ENCODE results near the gene LRP3. TPM values are rescaled to one million over a fixed set of nuclear protein-coding genes. Genes with fewer than 3 reads are reported as not detected.
A peak's percentile ranks its signal among the peaks of the same experiment; 100 is the strongest.

The LRP3 gene
- total RNA-seq, 2 experiments from 2014 or later, result 0.37 TPM

- DNase-seq (no peak), ATAC-seq (peak; percentile 30)
- H3K27me3 Mint-ChIP-seq, result peaks cover 39% of the 10 kb centered on the region
- peak overlapping the region; percentile 23 for H3K4me3 Mint-ChIP-seq
- H3K4me1 Mint-ChIP-seq, result peaks cover 3% of the 10 kb centered on the region
- H3K27ac Mint-ChIP-seq, result no peak overlapping the region
- no peaks in the 10 kb centered on the region for H3K9me3 Mint-ChIP-seq (ENCODE audit: low read depth)
- CTCF ChIA-PET, result interaction anchor here (0.5 to 1.7 kb wide), 4 partner anchors 11 to 40 kb away, joined by 3 to 5 read pairs (median 4); no protein-coding TSS in a partner anchor
- POLR2A ChIA-PET, result no interaction called here
- no peaks in the 10 kb centered on the region for H3K36me3 Mint-ChIP-seq (ENCODE audit: low read depth)
- intact Hi-C loops (cut with DNase I, micrococcal nuclease), result no loop called here
Observed at GRCh38 chr19:33194886-33195644, 935 bp downstream of the LRP3 start.

GRCh38 chr19:33195645-33196347 lies 1.7 kb downstream of the LRP3 start:
- H3K4me1 Mint-ChIP-seq, result peaks cover 3% of the 10 kb centered on the region
- ChIA-PET CTCF (interaction anchor here (0.5 to 1.8 kb wide), 6 partner anchors 11 to 40 kb away, joined by 3 to 5 read pairs (median 4); no protein-coding TSS in a partner anchor), POLR2A (no interaction called here)
- no peak for DNase-seq
- no peak overlapping the region for H3K4me3 Mint-ChIP-seq
- H3K9me3 Mint-ChIP-seq (ENCODE audit: low read depth), result no peaks in the 10 kb centered on the region
- no peaks in the 10 kb centered on the region for H3K36me3 Mint-ChIP-seq (ENCODE audit: low read depth)
- intact Hi-C loops (cut with DNase I, micrococcal nuclease), result no loop called here
- peaks cover 34% of the 10 kb centered on the region for H3K27me3 Mint-ChIP-seq
- ATAC-seq, result no peak
- H3K27ac Mint-ChIP-seq, result no peak overlapping the region

- intact Hi-C loops (cut with DNase I, micrococcal nuclease), result no loop called here
- DNase-seq (no peak), ATAC-seq (no peak)
- ChIA-PET POLR2A (no interaction called here), CTCF (interaction anchor here (0.5 to 1.8 kb wide), 5 partner anchors 12 to 1394 kb away, joined by 3 to 5 read pairs (median 3); no protein-coding TSS in a partner anchor)
- Mint-ChIP-seq H3K4me3 (no peak overlapping the region), H3K27ac (no peak overlapping the region), H3K9me3 (ENCODE audit: low read depth) (no peaks in the 10 kb centered on the region), H3K36me3 (ENCODE audit: low read depth) (no peaks in the 10 kb centered on the region), H3K4me1 (peaks cover 3% of the 10 kb centered on the region), H3K27me3 (peaks cover 31% of the 10 kb centered on the region)
Observed at GRCh38 chr19:33196446-33197193, 2.5 kb downstream of the LRP3 start.

GRCh38 chr19:33197591-33198000 lies 3.5 kb downstream of the LRP3 start:
- no peak overlapping the region for H3K27ac Mint-ChIP-seq
- peaks cover 3% of the 10 kb centered on the region for H3K4me1 Mint-ChIP-seq
- intact Hi-C loops (cut with DNase I, micrococcal nuclease), result no loop called here
- DNase-seq (no peak), ATAC-seq (no peak)
- no peaks in the 10 kb centered on the region for H3K36me3 Mint-ChIP-seq (ENCODE audit: low read depth)
- ChIA-PET CTCF (interaction anchor here (0.7 to 1.8 kb wide), 3 partner anchors 13 to 306 kb away, joined by 3 to 4 read pairs (median 3); no protein-coding TSS in a partner anchor), POLR2A (no interaction called here)
- no peaks in the 10 kb centered on the region for H3K9me3 Mint-ChIP-seq (ENCODE audit: low read depth)
- H3K4me3 Mint-ChIP-seq, result no peak overlapping the region
- peaks cover 21% of the 10 kb centered on the region for H3K27me3 Mint-ChIP-seq

- H3K27me3 Mint-ChIP-seq, result peaks cover 15% of the 10 kb centered on the region
- ATAC-seq, result no peak
Observed at GRCh38 chr19:33198169-33198568, 4.0 kb downstream of the LRP3 start.

GRCh38 chr19:33199441-33200265 lies 5.5 kb downstream of the LRP3 start:
- ChIA-PET CTCF (interaction anchor here (0.7 to 1.2 kb wide), 2 partner anchors 15 to 21 kb away, joined by 3 to 4 read pairs; no protein-coding TSS in a partner anchor), POLR2A (interaction anchor here (0.6 kb wide), 1 partner anchor 128 kb away, joined by 3 read pairs; no protein-coding TSS in a partner anchor)
- DNase-seq (peak; percentile 23), ATAC-seq (peak; percentile 42)
- Mint-ChIP-seq H3K9me3 (ENCODE audit: low read depth) (no peaks in the 10 kb centered on the region), H3K36me3 (ENCODE audit: low read depth) (no peaks in the 10 kb centered on the region), H3K4me3 (no peak overlapping the region), H3K27ac (no peak overlapping the region), H3K27me3 (peaks cover 8% of the 10 kb centered on the region), H3K4me1 (peaks cover 3% of the 10 kb centered on the region)
- intact Hi-C loops (cut with DNase I, micrococcal nuclease), result no loop called here

More at GRCh38 chr19:33198169-33198568, 4.0 kb downstream of the LRP3 start:
- intact Hi-C loops (cut with DNase I, micrococcal nuclease), result no loop called here
- no peaks in the 10 kb centered on the region for H3K36me3 Mint-ChIP-seq (ENCODE audit: low read depth)
- POLR2A ChIA-PET, result no interaction called here
- CTCF ChIA-PET, result interaction anchor here (0.7 to 1.2 kb wide), 2 partner anchors 14 to 307 kb away, joined by 3 to 4 read pairs; no protein-coding TSS in a partner anchor
- H3K27ac Mint-ChIP-seq, result no peak overlapping the region
- no peak overlapping the region for H3K4me3 Mint-ChIP-seq
- DNase-seq, result no peak
- H3K9me3 Mint-ChIP-seq (ENCODE audit: low read depth), result no peaks in the 10 kb centered on the region
- peaks cover 3% of the 10 kb centered on the region for H3K4me1 Mint-ChIP-seq

GRCh38 chr19:33201473-33201872 lies 7.3 kb downstream of the LRP3 start:
- ATAC-seq (no peak), DNase-seq (no peak)
- no peak overlapping the region for H3K27ac Mint-ChIP-seq
- H3K36me3 Mint-ChIP-seq (ENCODE audit: low read depth), result no peaks in the 10 kb centered on the region
- H3K4me3 Mint-ChIP-seq, result no peak overlapping the region
- ChIA-PET CTCF (no interaction called here), POLR2A (no interaction called here)
- no peaks in the 10 kb centered on the region for H3K9me3 Mint-ChIP-seq (ENCODE audit: low read depth)
- intact Hi-C loops (cut with DNase I, micrococcal nuclease), result no loop called here
- H3K27me3 Mint-ChIP-seq, result peaks cover 5% of the 10 kb centered on the region
- H3K4me1 Mint-ChIP-seq, result peaks cover 3% of the 10 kb centered on the region

GRCh38 chr19:33201886-33202545 lies 7.9 kb downstream of the LRP3 start:
- no peak for ATAC-seq
- POLR2A ChIA-PET, result no interaction called here

GRCh38 chr19:33202546-33203507 lies 8.7 kb downstream of the LRP3 start:
- ATAC-seq (no peak), DNase-seq (no peak)
- intact Hi-C loops (cut with DNase I, micrococcal nuclease), result no loop called here
- Mint-ChIP-seq H3K27me3 (peaks cover 2% of the 10 kb centered on the region), H3K4me3 (no peak overlapping the region), H3K9me3 (ENCODE audit: low read depth) (no peaks in the 10 kb centered on the region), H3K27ac (no peak overlapping the region), H3K4me1 (peaks cover 3% of the 10 kb centered on the region), H3K36me3 (ENCODE audit: low read depth) (no peaks in the 10 kb centered on the region)
- ChIA-PET POLR2A (no interaction called here), CTCF (no interaction called here)

More at GRCh38 chr19:33201886-33202545, 7.9 kb downstream of the LRP3 start:
- no peak for DNase-seq
- CTCF ChIA-PET, result no interaction called here
- Mint-ChIP-seq H3K27me3 (peaks cover 2% of the 10 kb centered on the region), H3K36me3 (ENCODE audit: low read depth) (no peaks in the 10 kb centered on the region), H3K4me3 (no peak overlapping the region), H3K27ac (no peak overlapping the region), H3K4me1 (peaks cover 3% of the 10 kb centered on the region), H3K9me3 (ENCODE audit: low read depth) (no peaks in the 10 kb centered on the region)
- intact Hi-C loops (cut with DNase I, micrococcal nuclease), result no loop called here

GRCh38 chr19:33203529-33203928 lies 9.4 kb downstream of the LRP3 start:
- intact Hi-C loops (cut with DNase I, micrococcal nuclease), result no loop called here
- DNase-seq (no peak), ATAC-seq (no peak)
- CTCF ChIA-PET, result no interaction called here
- no peaks in the 10 kb centered on the region for H3K9me3 Mint-ChIP-seq (ENCODE audit: low read depth)
- POLR2A ChIA-PET, result no interaction called here
- no peak overlapping the region for H3K4me3 Mint-ChIP-seq
- no peaks in the 10 kb centered on the region for H3K36me3 Mint-ChIP-seq (ENCODE audit: low read depth)
- peaks cover 2% of the 10 kb centered on the region for H3K27me3 Mint-ChIP-seq
- peaks cover 3% of the 10 kb centered on the region for H3K4me1 Mint-ChIP-seq
- no peak overlapping the region for H3K27ac Mint-ChIP-seq

Data from activated CD4-positive, alpha-beta T cell treated with anti-CD3 and anti-CD28 coated beads for 36 hours (primary cell).